M059J (cell line): ENCODE results near the gene ENOSF1. TPM values are rescaled to one million over a fixed set of nuclear protein-coding genes. Genes with fewer than 3 reads are reported as not detected.
"Not testable (repeated sequence)": the region's sequence is repeated elsewhere in the genome, so short reads cannot be mapped to it uniquely, and the experiment has no call there.

Source experiments
- DNase-seq: peaks from one replicate; pipeline ENCODE4 v3.0.0-alpha.2; 2012; ENCODE audit warnings: low read depth
- total RNA-seq: library from RNA; depleted of rRNA; stranded (reverse); fragments of >200 nt; shearing (Covaris generic); gene quantifications from 2 replicates; pipeline ENCODE4 v1.2.3, GENCODE V29; 2014

ENOSF1 gene
- total RNA-seq, 1 experiment from 2014 or later: 4.5 TPM

DNA sequence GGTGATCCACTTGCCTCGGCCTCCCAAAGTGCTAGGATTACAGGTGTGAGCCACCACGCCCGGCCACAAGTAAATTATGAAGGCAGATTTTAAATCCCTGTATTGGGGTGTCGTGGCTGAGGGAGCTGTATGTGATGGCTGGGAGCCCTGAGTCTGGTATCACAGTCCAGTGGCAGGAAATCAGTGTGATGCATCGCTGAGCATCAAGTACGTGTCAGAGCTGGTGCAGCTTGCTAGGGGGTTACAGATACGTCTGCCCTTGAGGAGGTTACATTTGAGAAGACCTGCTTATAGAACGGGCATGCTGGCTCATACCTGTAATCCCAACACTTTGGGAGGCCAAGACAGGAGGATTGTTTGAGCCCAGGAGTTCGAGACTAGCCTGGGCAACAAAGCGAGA is 4.3 kb downstream of the ENOSF1 start:
- DNase-seq: no peak

DNA sequence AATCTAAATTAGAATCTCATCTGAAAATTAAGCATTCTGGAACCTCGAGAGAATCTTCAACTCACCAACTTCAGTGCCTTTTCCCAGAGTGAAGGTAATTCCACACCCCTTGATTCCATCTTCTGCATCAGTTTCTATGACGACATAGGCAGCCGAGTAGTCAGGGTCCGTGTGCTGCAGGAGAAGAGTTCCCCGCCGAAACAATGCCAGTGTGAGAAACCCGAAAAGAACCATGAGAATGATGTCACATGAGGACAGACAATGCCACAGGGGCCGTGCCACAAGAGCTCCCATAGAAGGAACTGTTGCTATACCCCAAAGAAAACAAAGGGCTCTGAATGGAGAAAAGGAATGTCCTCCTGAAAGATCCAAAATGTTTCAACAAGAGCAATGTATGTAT is 6.0 kb downstream of the ENOSF1 start:
- no peak for DNase-seq

DNA sequence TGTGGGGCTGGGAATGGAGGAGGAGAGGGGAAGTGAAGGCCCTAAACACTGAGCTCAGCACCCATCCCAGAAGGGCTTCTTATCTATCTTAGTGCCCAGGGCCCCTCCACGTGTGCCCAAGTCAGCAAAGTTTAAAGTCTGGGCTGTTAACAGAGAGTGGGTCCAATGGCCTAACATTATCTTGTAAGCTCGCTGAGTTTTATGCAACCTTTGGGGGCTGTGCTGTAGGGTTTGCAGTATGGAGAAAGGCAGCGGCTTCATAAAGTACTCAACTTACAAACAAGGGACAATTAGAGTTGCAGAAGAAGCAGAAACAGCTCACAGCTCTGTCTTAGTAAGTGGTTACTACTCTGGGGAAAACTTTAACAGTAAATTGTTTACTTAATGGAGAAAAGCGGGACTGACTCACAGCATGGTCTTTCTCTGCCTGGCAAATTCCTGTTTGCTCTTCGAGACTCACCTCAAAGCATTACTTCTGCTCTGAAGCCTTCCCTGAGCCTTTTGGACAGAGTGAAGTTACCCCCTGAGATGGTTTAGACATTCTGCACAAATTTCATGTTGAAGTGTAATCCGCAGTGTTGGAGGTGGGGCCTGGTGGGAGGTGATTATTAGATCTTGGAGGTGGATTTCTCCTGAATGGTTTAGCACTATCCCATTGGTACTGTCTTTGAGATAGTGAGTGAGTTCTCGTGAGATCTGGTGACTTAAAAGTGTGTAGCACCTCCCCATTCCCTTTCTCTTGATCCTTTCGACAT is 9.0 kb downstream of the ENOSF1 start:
- DNase-seq: peak; percentile 89

DNA sequence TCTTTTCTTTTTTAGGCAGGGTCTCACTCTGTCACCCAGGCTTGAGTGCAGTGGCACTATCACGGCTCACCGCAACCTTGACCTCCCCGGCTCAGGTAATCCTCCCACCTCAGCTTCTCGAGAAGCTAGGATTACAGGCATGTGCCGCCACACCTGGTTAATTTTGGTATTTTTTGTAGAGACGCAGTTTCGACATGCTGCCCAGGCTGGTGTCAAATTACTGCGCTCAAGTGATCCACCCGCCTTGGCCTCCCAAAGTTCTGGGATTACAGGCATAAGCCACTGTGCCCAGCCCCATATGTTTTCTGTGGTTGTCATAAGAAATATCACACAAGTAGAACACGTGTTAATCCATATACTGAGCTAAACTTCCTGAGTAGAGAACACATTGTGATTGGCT is 14.6 kb downstream of the ENOSF1 start:
- DNase-seq: no peak

DNA sequence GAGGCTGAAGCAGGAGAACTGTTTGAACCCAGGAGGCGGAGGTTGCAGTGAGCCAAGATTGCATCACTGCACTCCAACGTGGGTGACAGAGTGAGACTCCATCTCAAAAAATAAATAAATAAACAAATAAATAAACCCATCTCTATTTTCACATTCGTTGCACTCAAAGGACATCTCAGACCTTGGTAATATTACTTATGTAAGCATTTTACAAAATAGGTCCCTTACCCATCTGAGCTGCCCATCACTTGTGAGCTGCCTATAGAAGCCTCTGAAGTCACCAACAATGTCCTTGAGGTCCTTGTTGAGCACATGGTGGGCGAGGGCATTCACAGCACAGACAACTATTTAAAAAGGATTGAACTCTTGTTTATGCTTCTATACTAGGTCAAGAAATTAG is 15.4 kb downstream of the ENOSF1 start:
- DNase-seq: no peak

DNA sequence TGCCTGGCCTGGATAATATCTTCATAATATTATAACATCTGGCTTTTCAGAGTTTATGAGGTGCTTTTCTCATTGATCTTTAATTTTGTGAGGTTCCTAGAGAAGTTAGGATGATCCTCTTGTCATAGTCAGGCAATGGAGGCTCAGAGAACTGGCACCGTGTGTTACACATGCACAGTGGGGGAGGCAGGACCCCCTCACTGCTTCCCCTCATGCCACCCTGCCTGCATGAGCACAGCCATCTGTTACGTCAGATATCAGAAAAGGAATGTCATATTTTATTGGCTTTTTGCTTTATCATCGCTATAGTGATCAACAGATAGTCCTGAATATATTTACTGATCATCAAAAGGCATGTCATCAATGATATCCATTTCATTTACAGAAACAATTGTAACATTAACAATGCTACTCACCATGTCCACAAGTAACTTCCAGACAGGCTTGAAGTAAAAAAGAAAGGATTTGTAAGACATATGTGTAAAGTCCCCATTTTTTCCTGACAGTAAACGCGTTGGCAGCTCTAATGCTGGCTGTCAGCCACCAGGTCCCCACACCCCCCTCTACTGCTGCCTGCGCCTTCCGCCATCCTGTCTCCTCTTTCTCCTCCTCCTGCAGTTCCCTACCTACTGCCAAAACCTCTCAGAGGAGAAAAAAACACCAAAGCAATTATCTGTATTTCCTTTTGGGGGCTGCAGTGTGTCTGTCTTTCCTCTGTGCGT is 18.8 kb downstream of the ENOSF1 start:
- DNase-seq: no peak

DNA sequence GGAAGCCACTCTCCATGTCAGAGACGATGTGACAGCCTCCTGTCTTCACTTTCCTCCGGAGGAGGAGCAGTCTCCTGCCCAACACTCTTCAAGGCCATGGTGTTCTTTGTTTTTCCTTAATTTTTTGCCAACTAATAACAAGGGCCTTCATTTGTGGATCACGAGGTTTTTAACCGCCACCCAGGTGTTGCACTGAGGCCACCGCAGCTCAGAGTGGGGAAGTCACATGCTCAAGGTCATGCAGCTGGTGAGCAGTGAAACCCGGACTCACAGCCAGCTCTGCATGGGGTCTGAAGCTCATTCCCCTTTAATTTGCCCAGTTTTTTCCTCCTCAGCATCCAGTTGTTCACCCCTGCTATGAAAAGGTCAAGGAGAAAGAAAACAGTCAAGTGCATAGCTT is 19.6 kb downstream of the ENOSF1 start:
- no peak for DNase-seq

DNA sequence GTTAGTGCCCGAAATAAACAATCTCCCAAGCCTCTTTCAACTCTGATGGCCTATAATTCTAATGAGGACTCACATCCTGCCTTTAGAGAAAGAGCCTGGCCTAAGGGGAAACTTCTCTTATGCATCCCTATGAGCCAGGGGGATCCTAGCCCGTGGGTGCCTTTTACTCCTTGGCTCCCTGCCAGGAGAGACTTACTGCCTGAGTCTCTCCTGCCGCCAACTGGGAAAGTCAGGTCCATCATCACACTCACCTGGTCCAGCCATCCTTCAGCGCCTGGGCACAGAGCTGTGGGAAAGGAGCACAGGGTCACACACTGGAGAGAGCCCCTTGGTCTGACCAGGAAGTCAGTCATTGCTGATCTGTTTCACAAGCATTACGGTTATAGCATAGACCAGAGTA is 24.1 kb downstream of the ENOSF1 start:
- DNase-seq: no peak

DNA sequence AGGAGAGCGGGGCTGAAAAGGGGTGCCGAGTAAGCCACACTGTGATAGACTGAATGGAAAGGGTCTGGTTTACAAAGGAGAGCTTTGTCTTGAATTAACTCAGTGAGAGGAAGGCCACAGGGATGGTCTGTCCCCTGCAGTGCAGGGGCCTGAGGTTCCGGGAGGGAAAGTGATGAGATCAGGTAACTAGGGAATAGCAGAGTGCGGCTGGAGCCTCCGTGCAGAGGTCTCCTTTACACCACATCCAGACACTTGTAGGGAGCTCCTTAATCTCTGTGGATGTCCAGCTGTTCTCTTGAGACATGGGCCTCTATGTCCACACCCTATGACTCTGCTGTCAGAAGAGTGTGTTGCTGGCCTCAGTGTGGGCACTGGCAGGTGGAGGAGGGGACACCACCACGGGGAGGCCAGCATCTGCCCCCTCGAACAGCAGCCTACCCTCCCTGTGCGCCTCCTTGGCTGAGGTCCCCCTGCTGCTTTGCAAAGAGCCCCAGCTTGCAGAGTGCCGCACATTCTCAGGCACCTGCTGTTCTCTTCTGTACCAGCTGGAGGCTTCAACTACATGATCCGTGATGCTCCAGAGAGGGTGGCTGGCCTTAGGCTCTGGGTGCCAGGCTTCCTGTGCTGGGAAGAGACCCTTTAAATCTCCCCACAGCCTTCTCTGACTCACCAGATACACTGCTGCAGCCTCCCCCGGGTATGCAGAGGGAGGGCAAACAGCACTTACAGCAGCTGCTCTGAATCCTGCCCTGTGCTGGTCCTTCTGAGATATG is 25.9 kb downstream of the ENOSF1 start:
- no peak for DNase-seq

DNA sequence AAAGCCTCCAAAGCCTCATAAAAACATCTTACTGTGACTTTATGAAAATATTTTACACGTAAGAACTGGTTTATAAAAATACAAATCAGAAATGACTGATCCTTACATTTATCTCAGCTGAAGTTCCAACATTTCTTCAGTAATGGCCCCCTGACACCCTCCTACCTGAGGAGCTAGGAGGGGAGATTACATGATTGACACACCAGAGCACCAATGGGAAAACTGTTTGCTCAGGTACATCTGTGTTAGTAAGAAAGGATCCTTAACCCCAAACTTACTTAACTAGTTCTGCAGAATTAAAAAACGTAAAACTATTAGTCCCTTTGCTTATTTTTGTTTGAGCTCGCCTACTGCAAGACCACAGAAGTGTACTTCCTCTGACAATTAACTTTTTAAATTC is 27.0 kb downstream of the ENOSF1 start:
- DNase-seq: no peak

DNA sequence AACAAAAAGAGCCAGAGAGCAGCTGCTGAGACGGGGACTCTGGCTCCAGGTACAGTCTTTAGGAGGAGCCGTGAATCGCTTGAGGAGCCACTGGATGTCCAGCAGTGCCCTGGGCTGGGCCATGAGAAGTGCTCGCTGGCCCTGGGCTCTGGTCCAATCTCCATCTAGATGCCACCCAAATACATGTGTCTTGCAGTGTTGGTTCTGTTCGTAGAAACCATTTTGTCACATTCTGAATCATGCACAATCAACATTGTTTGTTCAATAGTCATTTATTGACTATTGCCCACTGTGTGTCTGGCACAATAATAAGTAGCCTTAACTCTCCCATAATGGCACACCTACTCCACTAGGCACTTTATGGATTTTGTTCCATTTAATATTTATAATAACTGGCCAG is 28.9 kb downstream of the ENOSF1 start:
- DNase-seq: no peak

DNA sequence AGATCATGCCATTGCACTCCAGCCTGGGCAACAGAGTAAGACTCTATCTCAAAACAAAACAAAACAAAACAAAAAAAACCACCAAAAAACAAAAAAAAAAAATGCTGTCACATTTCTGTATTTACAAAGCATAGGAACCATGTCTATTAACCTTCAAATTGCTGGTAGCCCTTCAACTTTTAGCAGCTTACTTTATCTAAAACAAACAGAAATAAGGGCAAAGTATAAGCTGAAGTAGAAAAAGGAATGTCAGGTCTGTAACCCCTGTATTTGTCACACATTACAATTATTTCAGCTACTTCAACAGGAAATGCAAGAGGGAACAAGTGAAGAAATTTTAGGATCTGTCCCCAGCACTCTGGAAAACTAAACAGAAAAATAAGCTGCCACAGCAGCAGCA is 29.6 kb downstream of the ENOSF1 start:
- no peak for DNase-seq

DNA sequence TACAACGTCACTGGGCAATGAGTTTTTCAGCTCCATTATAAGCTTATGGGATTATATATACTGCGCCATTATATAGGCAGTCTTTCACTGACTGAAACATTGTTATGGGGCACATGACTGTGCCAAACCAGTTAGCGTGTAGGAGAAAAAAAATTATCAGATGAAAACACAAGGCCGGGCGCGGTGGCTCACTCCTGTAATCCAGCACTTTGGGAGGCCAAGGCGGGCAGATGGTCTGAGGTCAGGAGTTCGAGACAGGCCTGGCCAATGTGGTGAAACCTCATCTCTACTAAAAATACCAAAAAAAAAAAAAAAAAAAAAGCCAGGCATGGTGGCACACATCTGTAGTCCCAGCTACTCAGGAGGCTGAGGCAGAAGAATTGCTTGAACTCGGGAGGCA is 30.0 kb downstream of the ENOSF1 start:
- DNase-seq: not testable (repeated sequence)

DNA sequence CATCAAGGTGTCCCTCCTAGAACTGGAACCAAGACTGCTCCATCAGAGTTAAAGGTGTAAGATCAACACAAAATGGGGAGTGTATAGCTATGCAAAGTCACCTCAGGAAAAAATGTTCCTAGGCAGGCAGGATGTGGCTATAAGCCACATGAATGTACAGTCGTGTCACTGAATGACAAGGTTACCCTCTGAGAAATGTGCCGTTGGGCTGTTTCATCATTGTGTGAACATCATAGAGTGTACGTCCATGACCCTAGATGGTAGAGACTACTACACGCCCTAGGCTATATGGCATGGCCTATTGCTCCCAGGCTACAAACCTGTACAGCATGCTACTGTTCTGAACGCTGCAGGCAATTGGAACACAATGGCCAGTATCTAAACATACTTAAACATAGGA is 30.4 kb downstream of the ENOSF1 start:
- peak; percentile 28 for DNase-seq

DNA sequence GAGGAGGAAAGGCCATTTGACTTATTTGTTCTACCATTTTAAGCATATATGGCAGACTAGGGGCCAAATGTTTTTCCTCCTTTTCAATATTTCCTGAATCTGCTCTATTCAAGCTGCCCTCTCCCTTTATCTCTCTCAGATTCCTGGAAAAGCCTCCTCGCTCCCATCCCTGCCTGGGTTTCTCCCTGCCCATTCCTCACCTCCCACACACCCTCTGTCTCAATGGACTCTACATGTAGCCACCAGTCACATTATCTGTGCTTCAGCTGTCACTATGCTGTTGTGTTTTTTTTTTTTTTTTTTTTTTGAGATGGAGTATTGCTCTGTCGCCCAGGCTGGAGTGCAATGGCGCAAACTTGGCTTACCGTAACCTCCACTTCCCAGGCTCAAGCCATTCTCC is 32.0 kb downstream of the ENOSF1 start:
- DNase-seq: no peak

DNA sequence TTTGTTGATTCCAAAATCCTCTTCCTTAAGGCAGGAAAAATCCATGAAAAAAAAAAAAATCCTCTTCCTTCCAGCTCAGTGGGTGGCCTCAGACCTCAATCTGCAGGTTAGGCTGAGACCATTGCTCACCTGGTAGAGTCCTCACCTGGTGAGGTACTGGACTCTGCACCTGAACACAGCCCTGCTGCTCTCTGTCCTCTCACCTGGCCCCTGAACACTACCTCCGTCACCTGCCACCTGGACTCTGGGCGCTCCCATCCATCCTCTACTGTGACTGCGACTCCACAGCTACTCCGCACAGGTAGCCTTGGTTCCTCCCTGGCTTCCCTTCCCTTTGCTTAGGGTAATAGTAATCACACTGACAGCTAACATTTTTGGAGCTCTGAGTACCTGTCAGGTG is 32.9 kb downstream of the ENOSF1 start:
- no peak for DNase-seq

DNA sequence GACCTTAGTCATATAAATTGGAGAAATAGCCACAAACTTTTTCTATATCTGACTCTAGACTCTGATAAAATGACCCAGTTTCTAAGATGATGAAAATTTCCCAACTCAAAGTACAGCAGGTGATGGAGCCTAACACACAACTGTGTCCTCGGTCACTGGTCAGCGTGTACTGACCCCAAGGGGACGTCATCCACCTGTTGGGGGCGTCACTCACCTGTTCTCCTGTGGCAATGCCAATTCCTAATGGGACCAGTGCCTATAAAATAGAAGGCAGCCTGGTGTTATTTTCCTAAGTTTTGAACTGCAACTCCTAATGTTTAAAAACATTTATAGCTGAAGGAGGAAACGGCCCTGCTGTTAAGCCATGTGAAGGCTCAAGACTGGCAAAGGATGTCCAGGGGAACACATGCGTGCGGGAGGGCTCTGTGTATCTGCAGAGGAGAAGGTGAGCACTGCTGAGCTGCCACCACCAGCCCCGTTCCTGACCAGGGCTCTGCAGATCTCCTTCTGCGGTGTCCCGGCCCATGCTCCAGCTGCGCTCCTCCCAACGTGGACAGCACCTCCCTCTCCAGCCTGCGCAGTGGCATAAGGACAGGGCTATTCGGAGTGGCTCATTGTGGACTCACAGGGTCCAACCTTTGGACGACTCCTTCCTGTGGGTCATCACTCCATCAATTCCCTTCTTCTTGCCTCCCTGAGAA is 33.8 kb downstream of the ENOSF1 start:
- DNase-seq: no peak

DNA sequence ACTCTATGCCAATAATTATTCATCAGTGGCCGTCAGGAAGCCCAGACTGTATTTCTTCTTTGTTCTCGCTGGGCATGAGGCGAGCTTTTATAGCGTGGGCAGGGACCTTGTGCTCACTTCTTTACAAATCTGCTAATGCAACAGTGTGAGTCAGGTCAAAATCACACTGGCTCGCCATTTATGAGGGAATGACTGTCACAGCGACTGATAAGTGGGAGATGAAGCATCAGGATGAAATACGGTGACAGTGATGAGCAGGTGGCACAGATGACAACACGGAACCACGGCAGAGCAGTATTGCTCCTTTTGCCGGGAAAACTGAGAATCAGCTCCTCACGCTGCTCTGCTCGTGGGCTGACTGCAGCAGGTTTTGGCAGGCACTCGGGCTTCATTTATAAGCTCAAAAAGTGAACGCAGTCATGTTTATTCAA is 34.5 kb downstream of the ENOSF1 start:
- DNase-seq: peak; percentile 60

DNA sequence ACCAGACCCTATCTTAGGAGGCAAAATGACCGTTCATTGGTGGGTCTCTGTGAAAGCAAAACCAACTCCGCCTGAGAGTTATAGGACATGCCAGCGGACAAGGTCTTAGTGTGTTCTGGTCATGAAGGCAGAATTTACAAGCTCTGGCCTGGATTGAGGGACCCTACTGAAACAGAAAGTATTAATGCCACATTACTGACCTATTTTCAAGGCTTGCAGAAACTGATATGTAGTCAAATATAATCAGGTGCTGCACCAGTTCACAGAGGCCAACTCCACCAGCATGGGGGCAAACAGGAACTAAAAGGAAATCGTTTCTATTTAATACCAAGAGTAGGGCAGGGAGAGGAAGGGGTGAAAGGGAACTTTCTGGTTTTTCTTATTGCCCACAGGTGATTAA is 35.3 kb downstream of the ENOSF1 start:
- DNase-seq: no peak

DNA sequence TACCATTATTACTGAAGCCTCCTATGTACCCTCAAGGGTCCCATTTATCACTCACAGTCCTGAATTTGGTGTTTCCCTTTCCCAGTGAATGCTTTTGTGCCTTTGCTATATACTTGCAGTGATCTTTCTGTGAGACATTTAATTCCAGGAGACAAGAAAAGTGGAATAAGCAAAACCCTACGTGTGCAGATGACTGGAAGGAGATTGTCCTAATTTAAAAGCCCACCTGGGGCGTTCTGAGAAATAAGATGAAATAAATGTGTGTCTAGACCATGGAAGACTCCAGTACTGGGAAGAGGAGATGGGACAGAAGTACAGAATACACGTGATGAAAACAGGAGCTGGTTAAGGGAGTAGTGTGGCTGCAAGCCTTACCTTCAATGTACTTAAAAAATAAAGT is 35.7 kb downstream of the ENOSF1 start:
- no peak for DNase-seq

DNA sequence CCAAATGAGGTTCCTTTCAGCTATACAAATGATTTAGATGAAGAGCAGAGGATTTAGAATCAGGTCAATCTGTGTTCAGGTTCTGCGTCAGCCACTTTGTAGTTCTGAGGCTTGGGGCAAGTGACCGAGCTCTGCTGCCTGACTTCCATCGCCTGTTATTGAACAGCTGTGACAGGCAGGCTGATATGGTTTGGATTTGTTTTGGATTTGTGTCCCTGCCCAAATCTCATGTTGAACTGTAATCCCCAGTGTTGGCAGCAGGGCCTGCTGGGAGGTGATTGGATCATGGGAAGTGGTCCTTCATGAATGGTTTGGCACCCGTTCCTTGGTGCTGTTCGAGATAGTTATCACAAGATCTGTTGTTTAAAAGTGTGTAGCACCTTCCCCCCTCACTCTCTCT is 36.4 kb downstream of the ENOSF1 start:
- no peak for DNase-seq

DNA sequence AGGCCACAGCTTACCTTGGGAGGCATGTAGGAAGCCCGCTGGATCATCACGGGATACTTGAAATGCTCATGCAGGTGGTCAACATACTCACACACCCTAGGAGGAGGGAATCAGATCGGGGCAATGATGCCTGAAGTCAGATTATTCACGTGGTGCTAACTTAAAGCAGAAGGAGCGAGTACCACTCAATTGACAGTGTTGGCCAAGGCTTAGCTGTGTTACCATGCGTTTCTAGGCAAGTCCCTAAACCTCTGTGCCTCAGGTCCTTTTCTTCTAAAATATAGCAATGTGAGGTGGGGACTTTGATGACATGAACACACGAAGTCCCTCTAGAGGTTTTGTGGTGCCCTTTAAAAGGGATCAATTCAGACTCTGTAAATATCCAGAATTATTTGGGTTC is 37.1 kb downstream of the ENOSF1 start:
- DNase-seq: no peak
